GM21619 (cell line): ENCODE measurements around the gene E2F1.

Experiments used
- ATAC-seq: cut with Tn5 transposase; IDR thresholded peaks from one replicate; pipeline ENCODE4 v1.9.1; 2021; ENCODE audit not compliant: unreplicated experiment

The E2F1 gene

DNA sequence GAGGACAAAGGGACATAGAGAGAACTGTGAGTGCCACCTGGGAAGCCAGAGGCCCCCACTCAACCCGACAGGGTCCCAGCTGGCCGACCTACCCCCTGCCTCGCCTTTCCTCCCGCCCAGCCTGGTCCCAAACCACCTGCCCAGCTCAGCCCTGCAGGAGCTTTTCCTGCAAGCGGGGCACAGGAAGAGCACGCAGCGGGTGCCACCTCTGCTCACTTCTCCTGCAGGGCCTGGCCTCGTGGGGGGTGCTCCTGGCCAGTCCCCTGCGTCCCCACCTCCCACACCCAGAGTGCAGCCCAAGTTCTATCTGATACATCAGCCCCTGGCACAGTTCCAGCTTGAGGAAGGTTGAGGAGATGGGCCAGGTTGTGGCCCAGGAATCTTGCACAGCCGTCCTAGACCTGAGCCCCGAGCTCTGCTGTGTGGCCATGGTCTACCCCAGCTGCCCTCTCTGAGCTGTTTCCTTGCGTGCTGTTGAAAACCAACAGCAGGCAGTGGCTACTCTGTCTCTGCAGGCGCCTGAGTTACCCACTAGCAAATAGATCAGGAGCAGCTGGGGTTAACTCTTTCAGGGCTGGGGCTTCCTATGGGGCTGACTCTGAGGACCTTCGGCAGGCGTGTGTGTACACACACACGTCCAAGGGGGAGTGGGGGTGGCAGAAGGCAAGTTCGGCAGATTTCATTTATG is 13.6 kb downstream of the E2F1 start:
- no peak for ATAC-seq

DNA sequence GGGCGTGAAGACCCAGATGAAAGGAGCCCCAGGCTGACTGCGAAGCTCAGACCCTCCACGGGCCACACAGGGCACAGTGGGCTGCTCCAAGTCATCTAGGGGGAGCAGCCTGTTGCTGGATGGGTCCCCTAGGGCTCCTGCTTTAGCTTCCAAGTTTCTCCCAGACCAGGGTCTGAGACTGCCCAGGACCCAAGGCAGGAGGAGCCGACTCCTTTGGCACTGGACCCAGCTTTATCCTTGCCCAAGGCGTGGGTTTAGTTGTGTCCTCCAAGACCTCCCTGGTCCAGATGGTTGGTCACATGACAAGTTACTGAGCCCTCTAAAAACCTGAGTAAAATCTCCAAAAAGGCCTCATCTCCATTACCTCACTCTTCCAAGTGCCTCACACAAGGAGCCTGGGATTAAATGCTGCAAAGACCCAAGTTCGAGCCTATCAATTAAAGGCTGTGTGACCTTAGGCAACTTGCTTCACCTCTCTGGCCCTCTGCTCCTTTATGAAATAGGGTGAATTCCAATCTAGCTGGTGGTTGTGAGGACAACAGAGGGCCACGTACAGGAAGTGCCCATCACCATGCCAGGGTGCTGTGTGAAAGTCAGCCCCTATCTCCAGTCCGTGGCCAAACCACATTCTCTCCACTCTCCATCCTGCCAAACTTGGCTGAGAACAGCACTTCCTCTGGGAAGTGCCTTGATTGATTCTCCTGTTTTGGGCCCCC is 14.5 kb downstream of the E2F1 start:
- no peak for ATAC-seq

- no peak for ATAC-seq
Measured at GRCh38 chr20:33670715-33671499, 15.3 kb downstream of the E2F1 start.

GRCh38 chr20:33669873-33670640 is 16.1 kb downstream of the E2F1 start:
- no peak for ATAC-seq

DNA sequence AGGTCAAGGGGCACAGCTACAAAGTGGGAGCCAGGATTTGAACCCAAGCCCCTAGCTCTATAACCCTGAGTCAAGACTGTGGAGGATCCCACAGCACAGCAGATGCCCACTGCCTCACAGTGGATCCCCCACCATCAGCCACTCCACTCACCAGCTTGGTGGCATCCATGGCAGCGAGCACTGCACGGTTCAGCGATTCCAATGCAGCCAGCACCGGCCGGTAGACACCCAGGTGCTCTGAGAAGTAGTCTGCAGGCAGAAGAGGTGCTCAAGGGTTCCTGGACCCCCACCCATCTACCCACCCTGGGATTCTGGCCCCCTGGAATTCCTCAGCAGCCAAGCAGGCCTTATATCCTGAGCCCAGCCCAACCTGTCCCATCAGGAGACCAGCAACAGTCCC is 17.0 kb downstream of the E2F1 start:
- ATAC-seq = no peak

DNA sequence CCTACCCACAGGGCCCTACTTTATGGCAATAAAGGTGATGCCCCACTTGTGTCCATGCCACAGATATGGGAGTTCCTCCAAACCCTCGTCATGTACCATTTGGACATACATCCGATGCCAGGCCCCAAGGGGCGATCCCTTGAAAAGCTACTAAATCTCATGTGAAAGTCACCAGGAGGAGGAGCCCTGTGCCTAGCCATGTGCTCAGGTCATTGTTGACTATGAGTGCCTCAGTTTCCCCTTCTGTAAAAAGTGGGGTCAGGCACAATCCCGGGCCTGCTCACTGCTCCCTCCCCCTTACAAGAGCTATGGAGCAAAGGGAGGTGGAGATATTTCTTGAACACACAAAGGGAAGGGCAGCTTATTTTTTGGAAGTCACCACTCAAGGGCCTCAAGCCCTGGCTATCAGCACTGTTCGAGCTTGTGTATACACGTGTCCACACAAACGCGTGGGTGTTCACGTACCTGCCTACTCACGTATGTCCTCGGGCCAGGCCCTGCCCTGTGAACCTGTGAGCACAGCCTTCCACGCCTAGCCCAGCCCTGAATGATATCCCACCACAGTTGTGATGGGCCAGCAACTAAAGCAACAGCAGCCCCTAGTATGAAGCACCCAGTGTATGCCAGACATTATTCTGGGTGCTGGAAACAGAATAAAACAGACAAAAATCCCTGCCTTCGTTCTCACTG is 17.6 kb downstream of the E2F1 start:
- no peak for ATAC-seq

GRCh38 chr20:33667676-33668465 is 18.3 kb downstream of the E2F1 start:
- ATAC-seq = peak; percentile 5

DNA sequence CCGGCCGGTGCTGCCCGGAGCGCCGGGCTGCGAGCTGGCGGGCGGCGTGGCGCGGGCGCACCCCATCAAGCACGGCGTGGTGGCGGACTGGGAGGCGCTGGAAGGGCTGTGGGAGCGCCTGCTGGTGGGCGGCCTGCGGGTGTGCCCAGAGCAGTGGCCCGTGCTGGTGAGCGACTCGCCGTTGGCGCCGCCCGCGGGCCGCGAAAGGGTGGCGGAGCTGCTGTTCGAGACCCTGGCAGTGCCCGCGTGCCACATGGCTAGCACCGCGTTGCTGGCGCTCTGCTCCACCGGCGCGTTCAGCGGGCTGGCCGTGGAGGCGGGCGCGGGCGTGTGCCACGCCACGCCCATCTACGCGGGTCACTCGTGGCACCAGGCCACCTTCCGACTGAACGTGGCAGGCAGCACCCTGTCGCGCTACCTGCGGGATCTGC is 18.9 kb downstream of the E2F1 start:
- peak; percentile 4 for ATAC-seq

DNA sequence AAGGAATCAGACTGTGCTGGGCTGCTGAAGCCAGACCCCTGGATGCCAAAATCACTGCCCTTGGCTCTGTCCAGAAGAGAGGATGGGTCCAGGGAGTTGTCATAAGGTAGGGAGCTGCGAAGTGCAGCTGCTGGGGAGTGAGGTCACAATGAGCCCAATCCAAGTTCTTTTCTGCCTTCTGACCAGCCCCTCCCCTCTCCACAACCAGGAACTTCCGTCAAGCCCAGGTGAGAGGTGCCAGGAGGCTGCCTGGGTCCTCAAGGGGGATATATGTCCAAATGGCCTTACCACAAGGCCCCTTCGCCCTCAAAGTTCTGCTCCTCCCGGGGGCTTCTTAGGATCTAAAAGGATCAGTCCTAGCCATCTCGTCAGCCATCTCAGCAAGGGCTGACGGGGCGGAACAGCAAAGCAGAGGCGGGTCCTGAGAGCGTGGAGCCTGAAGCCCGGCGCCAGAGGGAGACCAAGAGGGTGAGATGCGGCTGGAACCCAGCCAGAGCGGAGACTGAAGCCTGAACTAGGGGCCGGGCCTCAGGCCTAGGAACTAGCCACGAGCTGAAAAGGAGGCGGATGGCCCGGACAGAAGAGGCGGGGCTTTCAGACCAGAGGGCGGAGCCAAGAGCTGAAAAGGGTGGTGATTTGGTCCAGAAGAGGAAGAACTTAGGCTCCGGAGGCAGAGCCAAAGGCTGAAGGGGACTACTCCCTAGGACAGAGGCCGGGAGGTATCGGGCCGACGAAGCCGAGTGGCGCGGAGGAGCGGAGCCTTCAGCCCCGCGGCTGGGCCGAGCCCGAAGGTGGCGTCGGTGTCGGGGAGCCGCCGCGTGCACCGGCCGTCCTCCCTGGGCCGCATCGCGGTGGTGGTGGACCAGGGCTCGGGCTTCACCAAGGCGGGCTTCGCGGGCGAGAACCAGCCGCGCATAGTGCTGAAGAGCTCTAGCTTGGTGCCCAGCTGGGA is 19.6 kb downstream of the E2F1 start, which contains the start of gene ACTL10:
ACTL10 (plus strand) TSS at position 651 of the 952 bp plus-strand sequence. CDS start 555 bp downstream, outside the sequence.
- peak; percentile 62 for ATAC-seq

- ATAC-seq = no peak
Measured at GRCh38 chr20:33664762-33665144, 21.4 kb downstream of the E2F1 start.

- no peak for ATAC-seq
Measured at GRCh38 chr20:33664085-33664761, 22.0 kb downstream of the E2F1 start.

DNA sequence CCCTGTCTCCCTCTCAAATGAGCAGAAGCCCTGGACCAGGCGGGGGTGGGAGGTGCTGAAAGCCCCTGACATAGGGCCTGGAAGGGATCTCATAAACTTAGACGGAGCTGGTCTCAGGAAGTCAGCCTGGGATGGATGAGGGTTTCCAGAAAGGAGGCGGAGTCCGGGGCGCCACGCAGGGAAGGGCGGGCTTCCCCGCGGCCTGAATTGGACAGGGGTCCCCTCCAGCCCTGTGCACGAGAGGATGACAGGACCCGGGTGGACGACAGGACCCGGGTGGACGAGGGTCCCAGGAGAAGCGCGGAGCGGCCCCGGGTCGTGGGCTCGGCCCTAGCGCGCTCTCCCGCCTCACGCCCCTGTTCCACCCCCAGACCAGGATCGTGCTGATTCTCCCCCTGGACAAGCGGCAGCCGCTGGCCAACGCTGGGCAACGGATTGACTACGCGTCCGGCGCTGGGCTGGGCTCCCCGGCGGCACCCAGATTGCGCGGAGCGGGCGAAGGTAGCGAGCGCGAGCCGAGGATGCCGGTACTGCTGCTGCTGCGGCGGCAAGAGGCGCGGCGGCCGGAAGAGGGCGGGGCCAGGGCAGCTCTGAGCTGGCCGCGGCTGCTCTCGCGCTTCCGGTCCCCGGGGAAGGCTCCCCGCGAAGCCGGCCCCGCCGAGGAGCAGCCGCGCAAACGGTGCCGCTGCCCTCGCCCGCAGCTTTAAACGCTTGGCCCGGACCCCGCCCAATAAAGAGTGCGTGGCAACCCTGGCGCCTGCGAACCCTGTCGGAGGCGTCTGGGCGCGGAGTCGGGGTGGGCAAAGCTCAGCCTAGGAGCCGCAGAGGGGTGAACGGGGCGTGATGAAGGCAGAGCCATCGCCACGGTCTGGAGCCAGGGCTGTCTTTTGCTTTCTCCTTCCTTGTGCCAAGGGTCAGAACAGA is 22.8 kb downstream of the E2F1 start:
- peak; percentile 34 for ATAC-seq

DNA sequence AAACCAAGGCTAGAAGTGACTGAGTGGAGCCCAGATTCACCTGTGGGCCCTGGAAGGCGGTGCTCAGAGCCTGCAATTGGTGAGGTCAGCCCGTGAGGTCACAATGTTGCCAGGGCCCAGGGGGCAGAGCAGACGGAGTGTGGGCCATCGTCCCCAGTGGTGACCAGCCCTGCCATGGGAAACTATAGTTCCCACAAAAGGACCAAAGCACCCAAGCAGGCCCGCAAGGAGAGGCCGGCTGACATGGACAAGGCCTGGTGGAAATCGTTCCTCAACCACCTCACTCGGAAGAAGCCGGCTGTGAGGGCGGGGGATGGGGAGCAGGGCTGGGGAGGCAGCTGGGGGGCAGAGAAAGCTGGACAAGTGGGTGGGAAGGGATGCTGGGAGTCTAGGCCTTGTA is 24.0 kb downstream of the E2F1 start, which contains the start of gene C20orf144:
C20orf144 (plus strand) TSS at position 156 of the 400 bp plus-strand sequence; CDS start at position 175, 19 bp downstream.
- no peak for ATAC-seq

- ATAC-seq = no peak
Measured at GRCh38 chr20:33660685-33661058, 25.5 kb downstream of the E2F1 start.

- no peak for ATAC-seq
Measured at GRCh38 chr20:33660035-33660684, 26.0 kb downstream of the E2F1 start.

- ATAC-seq = no peak
Measured at GRCh38 chr20:33659341-33660034, 26.7 kb downstream of the E2F1 start.
